H1 (cell line): ENCODE data around the gene APP. TPM values are rescaled to one million over a fixed set of nuclear protein-coding genes. Genes with fewer than 3 reads are reported as not detected.

ENCODE experiments used
- CTCF ChIA-PET: fragments of 300-600 bp; sonication (Branson Sonifier 250); formaldehyde crosslinking; loops from one replicate; lab custom pipeline; 2021; ENCODE audit not compliant: partially characterized antibody; lab: Charles Lee
- POLR2A ChIA-PET: fragments of 300-600 bp; sonication (Branson Sonifier 250); formaldehyde crosslinking; loops from one replicate; lab custom pipeline; 2021; ENCODE audit warnings: inconsistent platforms; ENCODE audit not compliant: partially characterized antibody; lab: Charles Lee
- DNase-seq, 2 experiments: peaks; one replicate each; pipeline versions ENCODE4 v3.0.0 to v3.0.0-alpha.2; 2010 to 2022; ENCODE audit warnings: low spot score in 2 of 2, low read depth in 1 of 2, mixed read lengths in 1 of 2
- FAIRE-seq: peaks from 2 replicates; lab custom pipeline; 2011; peaks lifted over from hg19 to GRCh38; lab: Jason Lieb, UNC
- H2AFZ ChIP-seq: 2 replicates; pipeline ENCODE4 v1.8.1; 2012; ENCODE audit warnings: low read length, inconsistent platforms
- H2AK5ac ChIP-seq: 2 replicates; pipeline ENCODE4 v1.6.1; 2013; ENCODE audit warnings: low read depth, low read length
- H2BK120ac ChIP-seq: replicated peaks from 2 replicates; pipeline ENCODE3; 2013; ENCODE audit warnings: low read depth, low read length, inconsistent platforms
- H2BK12ac ChIP-seq: 2 replicates; pipeline ENCODE4 v1.6.1; 2013; ENCODE audit warnings: low read depth, low read length
- H2BK15ac ChIP-seq: 2 replicates; pipeline ENCODE4 v1.6.1; 2013; ENCODE audit warnings: low read length
- H2BK20ac ChIP-seq: 2 replicates; pipeline ENCODE4 v1.6.1; 2013; ENCODE audit warnings: low read length
- H2BK5ac ChIP-seq: 2 replicates; pipeline ENCODE4 v1.6.1; 2013; ENCODE audit warnings: low read depth, low read length
- H3K14ac ChIP-seq: 2 replicates; pipeline ENCODE4 v1.6.1; 2013; ENCODE audit warnings: inconsistent platforms; ENCODE audit not compliant: insufficient read length
- H3K18ac ChIP-seq: 2 replicates; pipeline ENCODE4 v1.6.1; 2013; ENCODE audit warnings: low read length; ENCODE audit errors: extremely low read depth
- H3K23ac ChIP-seq: 2 replicates; pipeline ENCODE4 v1.6.1; 2013; ENCODE audit warnings: inconsistent platforms; ENCODE audit not compliant: insufficient read length
- H3K23me2 ChIP-seq: 2 replicates; pipeline ENCODE4 v1.6.1; 2013; ENCODE audit warnings: low read depth, low read length
- H3K27ac ChIP-seq: 2 replicates; pipeline ENCODE4 v1.6.1; 2011; ENCODE audit warnings: low read depth, low read length, inconsistent platforms
- H3K27me3 ChIP-seq, 4 experiments: replicated peaks in 1 of 4; 1 replicate in 1 of 4; 2 replicates in 3 of 4; pipeline versions ENCODE4 v1.6.1 to v1.8.1; 2011 to 2013; ENCODE audit warnings: low read length in 3 of 4, mild to moderate bottlenecking in 3 of 4, inconsistent platforms in 2 of 4, mixed read lengths in 2 of 4, moderate library complexity in 1 of 4; ENCODE audit not compliant: control insufficient read depth in 3 of 4, insufficient read depth in 3 of 4; ENCODE audit errors: extremely low read depth in 1 of 4
- H3K36me3 ChIP-seq, 4 experiments: 2 replicates each; pipeline versions ENCODE4 v1.6.1 to v1.8.1; 2011 to 2013; ENCODE audit warnings: mild to moderate bottlenecking in 4 of 4, low read length in 3 of 4, moderate library complexity in 2 of 4, control low read depth in 1 of 4, inconsistent platforms in 1 of 4; ENCODE audit not compliant: insufficient read depth in 4 of 4, control insufficient read depth in 2 of 4
- H3K4ac ChIP-seq: replicated peaks from 2 replicates; pipeline ENCODE3; 2013; ENCODE audit warnings: low read length, low read depth, mixed read lengths, inconsistent platforms; ENCODE audit not compliant: insufficient read length
- H3K4me1 ChIP-seq, 4 experiments: replicated peaks in 1 of 4; 1 replicate in 1 of 4; 2 replicates in 3 of 4; pipeline versions ENCODE4 v1.6.1 to v1.8.1; 2011 to 2013; ENCODE audit warnings: low read length in 3 of 4, inconsistent platforms in 2 of 4, mixed read lengths in 1 of 4; ENCODE audit not compliant: insufficient read depth in 4 of 4, control insufficient read depth in 3 of 4
- H3K4me2 ChIP-seq, 2 experiments: 2 replicates each; pipeline versions ENCODE4 v1.6.1 to v1.8.1; 2011 to 2013; ENCODE audit warnings: low read depth in 2 of 2, low read length in 2 of 2, control low read depth in 1 of 2, inconsistent platforms in 1 of 2, mild to moderate bottlenecking in 1 of 2; ENCODE audit not compliant: insufficient read depth in 1 of 2
- H3K4me3 ChIP-seq, 4 experiments: fragments of 200-600, 300-600 bp in 1 of 4; sonication (generic), shearing (Covaris generic), sonication (Bioruptor Twin) in 1 of 4; 2 replicates each; pipeline versions ENCODE4 v1.5.1 to v1.8.1; 2011 to 2016; ENCODE audit warnings: low read length in 4 of 4, low read depth in 3 of 4, control low read depth in 2 of 4, inconsistent platforms in 2 of 4, mild to moderate bottlenecking in 2 of 4, mixed read lengths in 1 of 4, moderate library complexity in 1 of 4; ENCODE audit not compliant: insufficient read depth in 2 of 4; ENCODE audit errors: extremely low read depth in 1 of 4
- H3K56ac ChIP-seq: replicated peaks from 2 replicates; pipeline ENCODE3; 2013; ENCODE audit warnings: low read depth, mild to moderate bottlenecking, mixed read lengths, low read length, inconsistent platforms; ENCODE audit not compliant: insufficient read length
- H3K79me1 ChIP-seq: 2 replicates; pipeline ENCODE4 v1.6.1; 2013; ENCODE audit warnings: low read depth, low read length, control low read depth
- H3K79me2 ChIP-seq, 2 experiments: 2 replicates each; pipeline versions ENCODE4 v1.6.1 to v1.8.1; 2012 to 2013; ENCODE audit warnings: low read length in 2 of 2, mild to moderate bottlenecking in 2 of 2, inconsistent platforms in 1 of 2; ENCODE audit not compliant: insufficient read depth in 2 of 2, control insufficient read depth in 1 of 2
- H3K9ac ChIP-seq, 4 experiments: replicated peaks in 1 of 4; 1 replicate in 1 of 4; 2 replicates in 3 of 4; pipeline versions ENCODE4 v1.6.1 to v1.8.1; 2011 to 2013; ENCODE audit warnings: low read depth in 3 of 4, low read length in 3 of 4, control low read depth in 2 of 4, mild to moderate bottlenecking in 2 of 4, moderate library complexity in 2 of 4, inconsistent platforms in 1 of 4; ENCODE audit errors: extremely low read depth in 1 of 4
- H3K9me3 ChIP-seq, 2 experiments: 2 replicates each; pipeline versions ENCODE4 v1.6.1 to v1.8.1; 2012 to 2013; ENCODE audit warnings: mild to moderate bottlenecking in 2 of 2, moderate library complexity in 2 of 2, control low read depth in 1 of 2, inconsistent platforms in 1 of 2, low read depth in 1 of 2, low read length in 1 of 2, mixed read lengths in 1 of 2; ENCODE audit not compliant: insufficient read depth in 2 of 2
- H4K20me1 ChIP-seq, 2 experiments: replicated peaks in 1 of 2; 2 replicates each; pipeline versions ENCODE3 to v1.8.1; 2011 to 2013; ENCODE audit warnings: inconsistent platforms in 2 of 2, low read length in 2 of 2, mild to moderate bottlenecking in 1 of 2; ENCODE audit not compliant: insufficient read depth in 2 of 2, control insufficient read depth in 1 of 2
- H4K5ac ChIP-seq: 2 replicates; pipeline ENCODE4 v1.6.1; 2013; ENCODE audit warnings: low read length, low read depth, mixed read lengths, inconsistent platforms; ENCODE audit not compliant: insufficient read length
- H4K8ac ChIP-seq: 2 replicates; pipeline ENCODE4 v1.8.0; 2013; ENCODE audit warnings: mild to moderate bottlenecking, moderate library complexity, low read length, inconsistent platforms; ENCODE audit not compliant: insufficient read depth; ENCODE audit errors: extremely low read depth
- H4K91ac ChIP-seq: replicated peaks from 2 replicates; pipeline ENCODE3; 2013; ENCODE audit warnings: low read length, mixed read lengths, inconsistent platforms; ENCODE audit not compliant: insufficient read length
- CHD2 ChIP-seq: IDR thresholded peaks from 2 replicates; pipeline ENCODE4 v1.6.1; 2012; ENCODE audit warnings: low read length, improper control_type of control experiment
- CREB1 ChIP-seq: IDR thresholded peaks from 2 replicates; pipeline ENCODE4 v1.6.1; 2012; ENCODE audit warnings: inconsistent platforms
- EP300 ChIP-seq, 2 experiments: IDR thresholded peaks; 1 replicate in 1 of 2; 2 replicates in 1 of 2; pipeline ENCODE4 v1.6.1; 2011 to 2012; ENCODE audit warnings: low read depth in 2 of 2, low read length in 2 of 2, mild to moderate bottlenecking in 2 of 2, borderline replicate concordance in 1 of 2, inconsistent platforms in 1 of 2, moderate library complexity in 1 of 2
- POU5F1 ChIP-seq: IDR thresholded peaks from 2 replicates; pipeline ENCODE4 v1.6.1; 2011; ENCODE audit warnings: low read depth, mild to moderate bottlenecking, low read length, moderate library complexity
- SIN3A ChIP-seq, 2 experiments: IDR thresholded peaks in 1 of 2; conservative IDR thresholded peaks in 1 of 2; 2 replicates each; pipeline ENCODE4 v1.6.1; 2011 to 2012; ENCODE audit warnings: low read length in 2 of 2, improper control_type of control experiment in 1 of 2, low read depth in 1 of 2, mild to moderate bottlenecking in 1 of 2
- SIRT6 ChIP-seq: IDR thresholded peaks from one replicate; pipeline ENCODE4 v1.7.1; 2012; ENCODE audit warnings: low read length, inconsistent platforms
- TEAD4 ChIP-seq: IDR thresholded peaks from 2 replicates; pipeline ENCODE4 v1.6.1; 2012; ENCODE audit warnings: low read depth, low read length, inconsistent platforms, mixed read lengths
- ZNF274 ChIP-seq: IDR thresholded peaks from 2 replicates; pipeline ENCODE4 v1.7.0; 2012; ENCODE audit warnings: low read length, borderline replicate concordance; ENCODE audit errors: extremely low read depth
- WGBS, 2 experiments: shearing (Covaris generic) in 1 of 2; methylation state at CpG; one replicate each; pipeline versions ENCODE4 v1.1.6 to v1.1.7; 2013 to 2015; ENCODE audit warnings: low lambda C conversion rate in 2 of 2, mixed read lengths in 2 of 2, inconsistent platforms in 1 of 2, low coverage in 1 of 2, missing lambda C conversion rate in 1 of 2; ENCODE audit not compliant: insufficient replicate concordance in 2 of 2, insufficient coverage in 1 of 2, insufficient read length in 1 of 2; ENCODE audit errors: extremely low coverage in 1 of 2, missing lambda C conversion rate in 1 of 2; 5-methylcytosine and 5-hydroxymethylcytosine counted together
- polyA plus RNA-seq, 7 experiments: library from polyadenylated mRNA; depleted of rRNA in 3 of 7; stranded (reverse) in 5 of 7; unstranded in 2 of 7; fragments of >200 nt in 5 of 7; fragments of 200-250 nt in 2 of 7; gene quantifications; 1 replicate in 5 of 7; 2 replicates in 1 of 7; 4 replicates in 1 of 7; pipeline versions ENCODE4 v1.2.1 to v1.2.3, GENCODE V29; 2011 to 2013; ENCODE audit warnings: missing spikeins in 2 of 7, mixed read lengths in 2 of 7
- total RNA-seq: library from RNA; stranded (reverse); fragmentation: NEBNext Ultra II Directional; extraction: Animal tissue kit (Norgen Biotek cat#: 25700); gene quantifications from 2 replicates; pipeline ENCODE4 v1.2.1, GENCODE V29; 2021
- TF ChIP-seq, protein P1 (sequence below), 3 experiments: IDR thresholded peaks; 1 replicate in 2 of 3; 2 replicates in 1 of 3; pipeline versions ENCODE4 v1.5.1 to v1.6.1; 2011; ENCODE audit warnings: low read length in 3 of 3, mild to moderate bottlenecking in 3 of 3, inconsistent platforms in 2 of 3, low read depth in 1 of 3, moderate library complexity in 1 of 3; ENCODE audit not compliant: insufficient read depth in 1 of 3; ENCODE audit errors: control extremely low read depth in 1 of 3
- TF ChIP-seq, protein P2 (sequence below): IDR thresholded peaks from 2 replicates; pipeline ENCODE4 v1.6.1; 2011; ENCODE audit warnings: low read depth, mild to moderate bottlenecking, low read length; ENCODE audit not compliant: insufficient read depth

The APP gene
- total and polyA plus RNA-seq, 2 of the 8 experiments (the other 6 are each of a cell fraction or from before 2014, with no cell fraction given), result 375 to 551 TPM

DNA sequence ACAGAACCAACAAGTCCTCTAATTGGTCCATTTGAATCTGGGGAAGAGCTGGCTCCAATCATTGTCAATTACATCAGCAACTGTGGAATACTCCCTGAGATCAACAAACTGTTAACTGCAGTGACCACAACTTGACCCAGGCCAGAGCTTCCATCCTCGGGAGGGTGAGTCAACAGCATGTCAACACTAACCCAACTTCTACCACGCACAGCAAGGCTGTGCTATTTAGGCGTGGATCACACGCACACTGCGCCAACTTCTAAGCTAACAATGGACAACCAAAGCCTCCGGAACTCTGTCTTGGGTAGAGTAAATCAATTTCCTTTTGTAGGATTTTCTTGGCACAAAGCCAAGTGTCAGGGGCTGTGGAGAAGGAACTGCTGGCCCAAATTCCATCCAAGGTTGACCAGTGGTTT lies 30.4 kb downstream of the APP start:
- Histone ChIP-seq H2AFZ (no peak overlapping the region), H3K9ac (no peak overlapping the region), H3K36me3 (peaks cover 0 to 4% (median 2%) of the 10 kb centered on the region in 4 experiments; a peak in 3 of 8 replicates), H3K4ac (peak overlapping the region; percentile 71), H4K91ac (no peak overlapping the region), H3K56ac (no peak overlapping the region), H2BK12ac (no peak overlapping the region), H3K9me3 (no peaks in the 10 kb centered on the region), H3K27ac (no peak overlapping the region), H2BK5ac (0 out of 2 replicates have a peak overlapping the region, but pooled peaks have one; percentile 54), H3K23me2 (no peaks in the 10 kb centered on the region), H2BK20ac (no peak overlapping the region), H2BK15ac (no peak overlapping the region), H4K20me1 (peaks cover 8 to 17% of the 10 kb centered on the region in 2 experiments), H3K4me1 (peaks cover 0 to 17% (median under 1%) of the 10 kb centered on the region in 4 experiments; a peak in 4 of 7 replicates), H2AK5ac (no peak overlapping the region), H3K23ac (no peak overlapping the region), H3K14ac (no peak overlapping the region), H4K5ac (no peak overlapping the region), H4K8ac (no peak overlapping the region), H3K4me2 (no peak overlapping the region), H2BK120ac (no peak overlapping the region), H3K27me3 (no peaks in the 10 kb centered on the region), H3K18ac (no peak overlapping the region), H3K4me3 (no peak overlapping the region), H3K79me1 (peaks cover 6% of the 10 kb centered on the region; the same call in 1 of the 2 replicates), H3K79me2 (peaks cover 23 to 100% of the 10 kb centered on the region in 2 experiments)
- whole genome bisulfite sequencing, 2 experiments, result 94% methylated on average over 6 of the region's 6 CpGs; no CpG with 5 or more reads in 1 of the 2 experiments
- DNase-seq (no peak), FAIRE-seq (no peak)
- CTCF ChIA-PET, result interaction anchor here (1.8 kb wide), 1 partner anchor 22 kb away, joined by 3 read pairs; no protein-coding TSS in a partner anchor
- POLR2A ChIA-PET, result interaction anchor here (0.8 to 2.0 kb wide), 3 partner anchors 13 to 29 kb away, joined by 4 to 7 read pairs (median 5); no protein-coding TSS in a partner anchor
- TF ChIP-seq POU5F1 (no peak), SIRT6 (no peak), CHD2 (no peak), SIN3A (conservative IDR thresholded peaks at IDR 0.05 in 1 of 2, IDR thresholded peaks at IDR 0.05 in 1 of 2; ENCODE audit: low read depth in 1 of 2, low read length in 2 of 2) (no peak), CREB1 (no peak), TEAD4 (no peak), EP300 (IDR thresholded peaks at IDR 0.05; ENCODE audit: borderline replicate concordance in 1 of 2, low read depth in 2 of 2, low read length in 2 of 2) (no peak), ZNF274 (no peak)
- TF ChIP-seq, protein P1, sequence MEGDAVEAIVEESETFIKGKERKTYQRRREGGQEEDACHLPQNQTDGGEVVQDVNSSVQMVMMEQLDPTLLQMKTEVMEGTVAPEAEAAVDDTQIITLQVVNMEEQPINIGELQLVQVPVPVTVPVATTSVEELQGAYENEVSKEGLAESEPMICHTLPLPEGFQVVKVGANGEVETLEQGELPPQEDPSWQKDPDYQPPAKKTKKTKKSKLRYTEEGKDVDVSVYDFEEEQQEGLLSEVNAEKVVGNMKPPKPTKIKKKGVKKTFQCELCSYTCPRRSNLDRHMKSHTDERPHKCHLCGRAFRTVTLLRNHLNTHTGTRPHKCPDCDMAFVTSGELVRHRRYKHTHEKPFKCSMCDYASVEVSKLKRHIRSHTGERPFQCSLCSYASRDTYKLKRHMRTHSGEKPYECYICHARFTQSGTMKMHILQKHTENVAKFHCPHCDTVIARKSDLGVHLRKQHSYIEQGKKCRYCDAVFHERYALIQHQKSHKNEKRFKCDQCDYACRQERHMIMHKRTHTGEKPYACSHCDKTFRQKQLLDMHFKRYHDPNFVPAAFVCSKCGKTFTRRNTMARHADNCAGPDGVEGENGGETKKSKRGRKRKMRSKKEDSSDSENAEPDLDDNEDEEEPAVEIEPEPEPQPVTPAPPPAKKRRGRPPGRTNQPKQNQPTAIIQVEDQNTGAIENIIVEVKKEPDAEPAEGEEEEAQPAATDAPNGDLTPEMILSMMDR (IDR thresholded peaks at IDR 0.05; ENCODE audit: control extremely low read depth in 1 of 3, insufficient read depth in 1 of 3, low read depth in 1 of 3, low read length in 3 of 3), result no peak
- TF ChIP-seq, protein P2, sequence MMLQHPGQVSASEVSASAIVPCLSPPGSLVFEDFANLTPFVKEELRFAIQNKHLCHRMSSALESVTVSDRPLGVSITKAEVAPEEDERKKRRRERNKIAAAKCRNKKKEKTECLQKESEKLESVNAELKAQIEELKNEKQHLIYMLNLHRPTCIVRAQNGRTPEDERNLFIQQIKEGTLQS, result no peak
